HL-60 (cell line): ENCODE measurements around the gene LIPK.

Experiments used
- GABPA ChIP-seq: IDR thresholded peaks from 2 replicates; pipeline ENCODE4 v1.6.1; 2012; ENCODE audit warnings: low read depth
- POLR2AphosphoS5 ChIP-seq: IDR thresholded peaks from 2 replicates; pipeline ENCODE4 v1.6.1; 2012; ENCODE audit warnings: low read depth
- SPI1 ChIP-seq: IDR thresholded peaks from 2 replicates; pipeline ENCODE4 v1.6.1; 2012; ENCODE audit warnings: low read depth, mild to moderate bottlenecking, borderline replicate concordance
- TF ChIP-seq, protein P1 (sequence below): IDR thresholded peaks from one replicate; pipeline ENCODE4 v1.5.1; 2011; ENCODE audit warnings: low read length, control low read depth, inconsistent platforms; ENCODE audit not compliant: insufficient read depth
- TF ChIP-seq, protein P2 (sequence below): IDR thresholded peaks from 2 replicates; pipeline ENCODE4 v1.6.1; 2012; ENCODE audit warnings: low read depth; ENCODE audit not compliant: insufficient replicate concordance

DNA sequence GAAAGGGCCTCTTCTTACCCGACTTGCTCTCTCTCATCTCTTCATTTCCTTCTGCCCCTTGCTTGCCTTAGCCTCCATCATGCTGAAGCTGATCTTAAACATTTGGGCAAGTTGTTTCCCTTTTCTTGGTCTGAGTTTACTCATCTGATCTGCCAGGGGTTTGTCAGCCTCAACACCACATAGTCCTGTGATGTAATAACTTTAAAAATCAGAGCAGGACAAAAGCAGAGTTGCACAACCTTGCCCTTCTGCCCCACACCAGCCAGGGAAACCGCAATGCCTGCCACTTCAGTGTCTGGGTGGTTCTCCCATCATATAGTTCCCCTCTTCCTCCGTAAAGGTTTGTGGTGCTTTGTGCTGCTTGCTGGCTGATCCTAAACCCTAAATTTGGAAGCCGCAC lies 86.6 kb downstream of the LIPK start:
- TF ChIP-seq, protein P1, sequence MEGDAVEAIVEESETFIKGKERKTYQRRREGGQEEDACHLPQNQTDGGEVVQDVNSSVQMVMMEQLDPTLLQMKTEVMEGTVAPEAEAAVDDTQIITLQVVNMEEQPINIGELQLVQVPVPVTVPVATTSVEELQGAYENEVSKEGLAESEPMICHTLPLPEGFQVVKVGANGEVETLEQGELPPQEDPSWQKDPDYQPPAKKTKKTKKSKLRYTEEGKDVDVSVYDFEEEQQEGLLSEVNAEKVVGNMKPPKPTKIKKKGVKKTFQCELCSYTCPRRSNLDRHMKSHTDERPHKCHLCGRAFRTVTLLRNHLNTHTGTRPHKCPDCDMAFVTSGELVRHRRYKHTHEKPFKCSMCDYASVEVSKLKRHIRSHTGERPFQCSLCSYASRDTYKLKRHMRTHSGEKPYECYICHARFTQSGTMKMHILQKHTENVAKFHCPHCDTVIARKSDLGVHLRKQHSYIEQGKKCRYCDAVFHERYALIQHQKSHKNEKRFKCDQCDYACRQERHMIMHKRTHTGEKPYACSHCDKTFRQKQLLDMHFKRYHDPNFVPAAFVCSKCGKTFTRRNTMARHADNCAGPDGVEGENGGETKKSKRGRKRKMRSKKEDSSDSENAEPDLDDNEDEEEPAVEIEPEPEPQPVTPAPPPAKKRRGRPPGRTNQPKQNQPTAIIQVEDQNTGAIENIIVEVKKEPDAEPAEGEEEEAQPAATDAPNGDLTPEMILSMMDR: no peak
- TF ChIP-seq SPI1 (peak; percentile 20; the same call in 1 of the 2 replicates), POLR2AphosphoS5 (peak; percentile 93), GABPA (no peak; the same call in 1 of the 2 replicates)
- TF ChIP-seq, protein P2, sequence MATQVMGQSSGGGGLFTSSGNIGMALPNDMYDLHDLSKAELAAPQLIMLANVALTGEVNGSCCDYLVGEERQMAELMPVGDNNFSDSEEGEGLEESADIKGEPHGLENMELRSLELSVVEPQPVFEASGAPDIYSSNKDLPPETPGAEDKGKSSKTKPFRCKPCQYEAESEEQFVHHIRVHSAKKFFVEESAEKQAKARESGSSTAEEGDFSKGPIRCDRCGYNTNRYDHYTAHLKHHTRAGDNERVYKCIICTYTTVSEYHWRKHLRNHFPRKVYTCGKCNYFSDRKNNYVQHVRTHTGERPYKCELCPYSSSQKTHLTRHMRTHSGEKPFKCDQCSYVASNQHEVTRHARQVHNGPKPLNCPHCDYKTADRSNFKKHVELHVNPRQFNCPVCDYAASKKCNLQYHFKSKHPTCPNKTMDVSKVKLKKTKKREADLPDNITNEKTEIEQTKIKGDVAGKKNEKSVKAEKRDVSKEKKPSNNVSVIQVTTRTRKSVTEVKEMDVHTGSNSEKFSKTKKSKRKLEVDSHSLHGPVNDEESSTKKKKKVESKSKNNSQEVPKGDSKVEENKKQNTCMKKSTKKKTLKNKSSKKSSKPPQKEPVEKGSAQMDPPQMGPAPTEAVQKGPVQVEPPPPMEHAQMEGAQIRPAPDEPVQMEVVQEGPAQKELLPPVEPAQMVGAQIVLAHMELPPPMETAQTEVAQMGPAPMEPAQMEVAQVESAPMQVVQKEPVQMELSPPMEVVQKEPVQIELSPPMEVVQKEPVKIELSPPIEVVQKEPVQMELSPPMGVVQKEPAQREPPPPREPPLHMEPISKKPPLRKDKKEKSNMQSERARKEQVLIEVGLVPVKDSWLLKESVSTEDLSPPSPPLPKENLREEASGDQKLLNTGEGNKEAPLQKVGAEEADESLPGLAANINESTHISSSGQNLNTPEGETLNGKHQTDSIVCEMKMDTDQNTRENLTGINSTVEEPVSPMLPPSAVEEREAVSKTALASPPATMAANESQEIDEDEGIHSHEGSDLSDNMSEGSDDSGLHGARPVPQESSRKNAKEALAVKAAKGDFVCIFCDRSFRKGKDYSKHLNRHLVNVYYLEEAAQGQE: no peak
